Suprapubic skin (tissue), 4 donors: ENCODE results near the gene IGSF23.

Experiments
- CTCF ChIP-seq, 2 donors: fragments of 200-600 bp in 1 of 2; fragments of 450-650 bp in 1 of 2; sonication (generic) in 1 of 2; IDR thresholded peaks; one replicate each; pipeline ENCODE4 v1.5.1; 2016 to 2019; ENCODE audit warnings: antibody characterized with exemption in 2 of 2, mild to moderate bottlenecking in 1 of 2, moderate library complexity in 1 of 2
- EP300 ChIP-seq: sonication (generic); formaldehyde crosslinking; IDR thresholded peaks from one replicate; pipeline ENCODE4 v1.6.1; 2017; ENCODE audit warnings: antibody characterized with exemption
- POLR2A ChIP-seq, 2 donors: fragments of 450-650 bp; IDR thresholded peaks; one replicate each; pipeline ENCODE4 v1.6.1; 2017; ENCODE audit warnings: antibody characterized with exemption in 2 of 2, mild to moderate bottlenecking in 2 of 2, moderate library complexity in 2 of 2
- POLR2AphosphoS5 ChIP-seq, 3 donors: sonication (generic); formaldehyde crosslinking; IDR thresholded peaks; one replicate each; pipeline ENCODE4 v1.6.1; 2017; ENCODE audit warnings: antibody characterized with exemption in 3 of 3

- TF ChIP-seq EP300 (no peak), CTCF (IDR thresholded peaks at IDR 0.05) (no peak), POLR2A (IDR thresholded peaks at IDR 0.05) (no peak), POLR2AphosphoS5 (IDR thresholded peaks at IDR 0.05) (no peak)
Measured at GRCh38 chr19:44628793-44629192, 15.4 kb downstream of the IGSF23 start.
